Mesenchymal stem cell (in vitro differentiated cells and primary cell): Measurements from ENCODE around the gene FUBP3.
A peak's percentile ranks its signal among the peaks of the same experiment; 100 is the strongest.
"Not testable (repeated sequence)": the region's sequence is repeated elsewhere in the genome, so short reads cannot be mapped to it uniquely, and the experiment has no call there.

Source experiments
- DNase-seq: peaks from one replicate; pipeline ENCODE4 v3.0.0-alpha.2; 2013
- H2AFZ ChIP-seq: one replicate; pipeline ENCODE4 v1.6.1; 2013; ENCODE audit warnings: low read depth, mild to moderate bottlenecking, control low read depth, inconsistent platforms, low read length, moderate library complexity
- H2AK5ac ChIP-seq: 2 replicates; pipeline ENCODE4 v1.6.1; 2013; ENCODE audit warnings: low read length, moderate library complexity, mild to moderate bottlenecking, inconsistent platforms; ENCODE audit not compliant: severe bottlenecking
- H2BK120ac ChIP-seq: one replicate; pipeline ENCODE4 v1.6.1; 2013; ENCODE audit warnings: low read depth, mild to moderate bottlenecking, inconsistent platforms, low read length, moderate library complexity
- H2BK12ac ChIP-seq, 2 experiments: one replicate each; pipeline ENCODE4 v1.6.1; 2013; ENCODE audit warnings: inconsistent platforms in 2 of 2, low read length in 2 of 2, mild to moderate bottlenecking in 2 of 2, moderate library complexity in 2 of 2, control low read depth in 1 of 2
- H2BK15ac ChIP-seq: one replicate; pipeline ENCODE4 v1.6.1; 2013; ENCODE audit warnings: mild to moderate bottlenecking, low read depth, inconsistent platforms; ENCODE audit not compliant: poor library complexity, severe bottlenecking
- H2BK5ac ChIP-seq: 2 replicates; pipeline ENCODE4 v1.6.1; 2013; ENCODE audit warnings: low read depth, mild to moderate bottlenecking, low read length, control low read depth, inconsistent platforms; ENCODE audit not compliant: poor library complexity, severe bottlenecking
- H3K14ac ChIP-seq, 2 experiments: one replicate each; pipeline ENCODE4 v1.6.1; 2013; ENCODE audit warnings: inconsistent platforms in 2 of 2, low read length in 2 of 2, control low read depth in 1 of 2, mild to moderate bottlenecking in 1 of 2, moderate library complexity in 1 of 2
- H3K18ac ChIP-seq, 2 experiments: one replicate each; pipeline ENCODE4 v1.6.1; 2013; ENCODE audit warnings: inconsistent platforms in 2 of 2, low read length in 2 of 2, control low read depth in 1 of 2, low read depth in 1 of 2, mild to moderate bottlenecking in 1 of 2
- H3K23ac ChIP-seq, 2 experiments: one replicate each; pipeline ENCODE4 v1.6.1; 2013; ENCODE audit warnings: inconsistent platforms in 2 of 2, low read length in 2 of 2, mild to moderate bottlenecking in 2 of 2, moderate library complexity in 2 of 2, control low read depth in 1 of 2
- H3K27ac ChIP-seq: 2 replicates; pipeline ENCODE4 v1.5.1; 2013; ENCODE audit warnings: mild to moderate bottlenecking, moderate library complexity, low read length, control low read depth, inconsistent platforms; ENCODE audit not compliant: poor library complexity, severe bottlenecking
- H3K27me3 ChIP-seq, 2 experiments: 2 replicates each; pipeline versions ENCODE4 v1.6.1 to v1.7.0; 2013; ENCODE audit warnings: low read length in 2 of 2, mild to moderate bottlenecking in 2 of 2, moderate library complexity in 2 of 2, control low read depth in 1 of 2, inconsistent platforms in 1 of 2; ENCODE audit not compliant: control insufficient read depth in 1 of 2, insufficient read depth in 1 of 2
- H3K36me3 ChIP-seq, 2 experiments: 2 replicates each; pipeline versions ENCODE4 v1.6.1 to v1.7.0; 2013; ENCODE audit warnings: low read length in 2 of 2, control low read depth in 1 of 2, inconsistent platforms in 1 of 2, low read depth in 1 of 2, mild to moderate bottlenecking in 1 of 2; ENCODE audit not compliant: insufficient read depth in 2 of 2, control insufficient read depth in 1 of 2
- H3K4ac ChIP-seq, 2 experiments: one replicate each; pipeline ENCODE4 v1.6.1; 2013; ENCODE audit warnings: inconsistent platforms in 2 of 2, low read length in 2 of 2, mild to moderate bottlenecking in 2 of 2, moderate library complexity in 2 of 2, control low read depth in 1 of 2, low read depth in 1 of 2
- H3K4me1 ChIP-seq: 2 replicates; pipeline ENCODE4 v1.6.1; 2013; ENCODE audit warnings: low read depth, low read length, control low read depth; ENCODE audit not compliant: control insufficient read depth, insufficient read depth
- H3K4me2 ChIP-seq: 2 replicates; pipeline ENCODE4 v1.6.1; 2013; ENCODE audit warnings: low read length, mild to moderate bottlenecking, inconsistent platforms; ENCODE audit not compliant: poor library complexity, severe bottlenecking
- H3K4me3 ChIP-seq, 2 experiments: 2 replicates each; pipeline versions ENCODE4 v1.5.1 to v1.7.0; 2013; ENCODE audit warnings: low read length in 2 of 2, mild to moderate bottlenecking in 2 of 2, control low read depth in 1 of 2, low read depth in 1 of 2; ENCODE audit not compliant: insufficient read depth in 1 of 2
- H3K79me1 ChIP-seq: replicated peaks from 2 replicates; pipeline ENCODE4 v1.6.1; 2013; ENCODE audit warnings: mild to moderate bottlenecking, control low read depth, low read length, inconsistent platforms; ENCODE audit not compliant: poor library complexity, severe bottlenecking
- H3K9ac ChIP-seq: 2 replicates; pipeline ENCODE4 v1.7.0; 2013; ENCODE audit warnings: mild to moderate bottlenecking, low read length, moderate library complexity
- H3K9me3 ChIP-seq: 2 replicates; pipeline ENCODE4 v1.7.0; 2013; ENCODE audit warnings: mild to moderate bottlenecking, low read length; ENCODE audit not compliant: control insufficient read depth
- H4K8ac ChIP-seq: one replicate; pipeline ENCODE4 v1.6.1; 2013; ENCODE audit warnings: inconsistent platforms, mild to moderate bottlenecking, low read length, moderate library complexity
- H4K91ac ChIP-seq: one replicate; pipeline ENCODE4 v1.6.1; 2013; ENCODE audit warnings: mild to moderate bottlenecking, low read length, inconsistent platforms
- WGBS: methylation state at CpG from one replicate; pipeline ENCODE4 v1.1.7; 2013; ENCODE audit warnings: mixed read lengths; 5-methylcytosine and 5-hydroxymethylcytosine counted together

FUBP3 gene

GRCh38 chr9:130557077-130557468, 22.3 kb upstream of the FUBP3 start:
- Histone ChIP-seq H3K4ac (no peak overlapping the region), H3K23ac (no peak overlapping the region), H3K9ac (no peak overlapping the region), H3K79me1 (no peaks in the 10 kb centered on the region), H2BK120ac (no peak overlapping the region), H3K36me3 (no peaks in the 10 kb centered on the region), H3K27ac (no peak overlapping the region), H3K18ac (no peak overlapping the region), H4K91ac (peak overlapping the region; percentile 49), H3K4me1 (peaks cover 3% of the 10 kb centered on the region), H3K14ac (no peak overlapping the region), H2AFZ (no peak overlapping the region), H2BK15ac (no peak overlapping the region), H2AK5ac (no peak overlapping the region), H2BK5ac (no peak overlapping the region), H3K9me3 (no peaks in the 10 kb centered on the region), H3K27me3 (peaks cover 5 to 36% of the 10 kb centered on the region in 2 experiments), H3K4me2 (no peak overlapping the region), H4K8ac (no peak overlapping the region), H2BK12ac (no peak overlapping the region), H3K4me3 (no peak overlapping the region)
- no peak for DNase-seq
- WGBS = 96% methylated on average over 4 of the region's 6 CpGs

- H4K91ac ChIP-seq = no peak overlapping the region
- H3K4ac ChIP-seq = no peak overlapping the region
- no peak overlapping the region for H3K4me2 ChIP-seq
- H3K23ac ChIP-seq = no peak overlapping the region
- H4K8ac ChIP-seq = peak overlapping the region; percentile 19
- H2AFZ ChIP-seq = no peak overlapping the region
- H2BK5ac ChIP-seq = no peak overlapping the region
- no peak overlapping the region for H3K4me3 ChIP-seq
- H3K9me3 ChIP-seq = no peaks in the 10 kb centered on the region
- DNase-seq = peak; percentile 34
- H3K27me3 ChIP-seq = peaks cover 4 to 23% of the 10 kb centered on the region in 2 experiments
- H2BK12ac ChIP-seq = no peak overlapping the region
- H3K4me1 ChIP-seq = peaks cover 2% of the 10 kb centered on the region
- no peaks in the 10 kb centered on the region for H3K36me3 ChIP-seq
- no peak overlapping the region for H2BK120ac ChIP-seq
- H3K18ac ChIP-seq = no peak overlapping the region
- 67% methylated on average over 2 of the region's 2 CpGs for WGBS
- no peak overlapping the region for H3K27ac ChIP-seq
- H2AK5ac ChIP-seq = no peak overlapping the region
- no peak overlapping the region for H3K14ac ChIP-seq
- H2BK15ac ChIP-seq = no peak overlapping the region
- no peaks in the 10 kb centered on the region for H3K79me1 ChIP-seq
- no peak overlapping the region for H3K9ac ChIP-seq
These were observed 18.3 kb upstream of the FUBP3 start for GRCh38 chr9:130561056-130561455.

- H2AFZ ChIP-seq, H3K4me3 ChIP-seq, H3K27me3 ChIP-seq, H4K8ac ChIP-seq, H2BK120ac ChIP-seq, H2BK5ac ChIP-seq, H3K23ac ChIP-seq, H3K36me3 ChIP-seq, H3K18ac ChIP-seq, H2BK15ac ChIP-seq, H3K9me3 ChIP-seq, H2AK5ac ChIP-seq, H2BK12ac ChIP-seq, H3K9ac ChIP-seq, DNase-seq, H4K91ac ChIP-seq, H3K14ac ChIP-seq, H3K4me1 ChIP-seq, H3K79me1 ChIP-seq, H3K27ac ChIP-seq, H3K4ac ChIP-seq, H3K4me2 ChIP-seq: not testable (repeated sequence)
- 92% methylated on average over 3 of the region's 4 CpGs for WGBS
These were observed 16.9 kb upstream of the FUBP3 start for GRCh38 chr9:130562525-130562924.

DNA sequence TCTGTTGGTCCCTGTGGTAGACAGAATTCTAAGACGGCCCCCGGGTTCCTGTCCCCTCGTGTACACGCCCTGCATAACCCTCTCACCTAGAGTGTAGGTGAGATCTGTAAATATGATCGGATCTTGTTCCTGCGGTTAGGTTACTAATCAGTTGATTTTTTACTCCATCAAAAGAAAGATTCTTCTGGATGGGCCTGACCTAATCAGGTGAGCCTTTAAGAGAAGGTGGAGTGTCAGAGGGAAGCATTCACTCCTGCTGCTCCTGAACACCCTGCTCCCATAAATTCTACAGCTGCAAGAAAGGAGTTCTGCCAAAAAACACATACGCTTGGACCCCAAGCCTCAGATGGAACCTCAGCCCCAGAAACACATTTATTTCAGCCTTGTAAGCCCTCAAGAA, 15.6 kb upstream of the FUBP3 start:
- H3K14ac ChIP-seq = no peak overlapping the region
- no peak for DNase-seq
- no peak overlapping the region for H3K27ac ChIP-seq
- H3K4me3 ChIP-seq = no peak overlapping the region
- no peaks in the 10 kb centered on the region for H3K79me1 ChIP-seq
- no peak overlapping the region for H4K91ac ChIP-seq
- no peak overlapping the region for H3K4me2 ChIP-seq
- H2BK15ac ChIP-seq = no peak overlapping the region
- peaks cover 1% of the 10 kb centered on the region for H3K4me1 ChIP-seq
- no peak overlapping the region for H2AK5ac ChIP-seq
- H3K23ac ChIP-seq = no peak overlapping the region
- 98% methylated on average over 6 of the region's 7 CpGs for WGBS
- H2BK5ac ChIP-seq = no peak overlapping the region
- H3K9me3 ChIP-seq = no peaks in the 10 kb centered on the region
- H2BK120ac ChIP-seq = no peak overlapping the region
- peaks cover 0 to 4% of the 10 kb centered on the region in 2 experiments for H3K27me3 ChIP-seq
- no peak overlapping the region for H2BK12ac ChIP-seq
- H4K8ac ChIP-seq = no peak overlapping the region
- H3K18ac ChIP-seq = no peak overlapping the region
- no peak overlapping the region for H2AFZ ChIP-seq
- H3K36me3 ChIP-seq = no peaks in the 10 kb centered on the region
- H3K9ac ChIP-seq = no peak overlapping the region
- H3K4ac ChIP-seq = no peak overlapping the region
